ENCODE measurements around the gene ADGRG3.

The ADGRG3 gene

GRCh38 chr16:57707331-57707730 is 39.2 kb downstream of the ADGRG3 start:
- Histone ChIP-seq H3K4me1 (ENCODE audit: insufficient read depth, low read length) (no peaks in the 10 kb centered on the region), H3K36me3 (ENCODE audit: insufficient read depth, low read length) (no peaks in the 10 kb centered on the region), H3K27ac (ENCODE audit: low read length) (no peak overlapping the region), H3K4me3 (ENCODE audit: low read depth in 1 of 2, low read length in 2 of 2) (no peak overlapping the region), H3K9me3 (ENCODE audit: insufficient read depth, low read length, severe bottlenecking) (no peaks in the 10 kb centered on the region), H2AFZ (ENCODE audit: low read depth, low read length) (no peak overlapping the region), H4K20me1 (ENCODE audit: insufficient read depth, low read length) (no peaks in the 10 kb centered on the region), H3K9ac (ENCODE audit: low read depth, low read length) (no peak overlapping the region), H3K4me2 (ENCODE audit: insufficient read depth, low read length) (no peak overlapping the region), H3K27me3 (ENCODE audit: insufficient read depth, low read length, poor library complexity) (peaks cover 5% of the 10 kb centered on the region), H3K79me2 (ENCODE audit: insufficient read depth, low read length) (no peaks in the 10 kb centered on the region)
- no peak for TF ChIP-seq EZH2 (IDR thresholded peaks at IDR 0.05; ENCODE audit: borderline replicate concordance, low read depth, low read length, severe bottlenecking)
- no peak for TF ChIP-seq CTCF (IDR thresholded peaks at IDR 0.05; ENCODE audit: borderline replicate concordance, extremely low read depth, low read length, poor library complexity, severe bottlenecking)
- ATAC-seq (ENCODE audit: insufficient read depth, low read depth), result no peak
- no peak for DNase-seq

GRCh38 chr16:57708168-57708567 is 40.1 kb downstream of the ADGRG3 start:
- H3K4me3 ChIP-seq (ENCODE audit: low read depth in 1 of 2, low read length in 2 of 2), result no peak overlapping the region
- DNase-seq, result no peak
- no peaks in the 10 kb centered on the region for H3K9me3 ChIP-seq (ENCODE audit: insufficient read depth, low read length, severe bottlenecking)
- H3K4me1 ChIP-seq (ENCODE audit: insufficient read depth, low read length), result no peaks in the 10 kb centered on the region
- no peak overlapping the region for H2AFZ ChIP-seq (ENCODE audit: low read depth, low read length)
- no peaks in the 10 kb centered on the region for H3K36me3 ChIP-seq (ENCODE audit: insufficient read depth, low read length)
- H3K27ac ChIP-seq (ENCODE audit: low read length), result no peak overlapping the region
- H3K79me2 ChIP-seq (ENCODE audit: insufficient read depth, low read length), result no peaks in the 10 kb centered on the region
- TF ChIP-seq EZH2 (IDR thresholded peaks at IDR 0.05; ENCODE audit: borderline replicate concordance, low read depth, low read length, severe bottlenecking) (no peak), CTCF (IDR thresholded peaks at IDR 0.05; ENCODE audit: borderline replicate concordance, extremely low read depth, low read length, poor library complexity, severe bottlenecking) (no peak)
- no peaks in the 10 kb centered on the region for H4K20me1 ChIP-seq (ENCODE audit: insufficient read depth, low read length)
- H3K4me2 ChIP-seq (ENCODE audit: insufficient read depth, low read length), result no peak overlapping the region
- no peak overlapping the region for H3K9ac ChIP-seq (ENCODE audit: low read depth, low read length)
- peaks cover 5% of the 10 kb centered on the region for H3K27me3 ChIP-seq (ENCODE audit: insufficient read depth, low read length, poor library complexity)
- ATAC-seq (ENCODE audit: insufficient read depth, low read depth), result no peak

- H3K9ac ChIP-seq (ENCODE audit: low read depth, low read length), result no peak overlapping the region
- H3K4me2 ChIP-seq (ENCODE audit: insufficient read depth, low read length), result no peak overlapping the region
- ATAC-seq (ENCODE audit: insufficient read depth, low read depth) (no peak), DNase-seq (no peak)
- H2AFZ ChIP-seq (ENCODE audit: low read depth, low read length), result no peak overlapping the region
- TF ChIP-seq EZH2 (IDR thresholded peaks at IDR 0.05; ENCODE audit: borderline replicate concordance, low read depth, low read length, severe bottlenecking) (no peak), CTCF (IDR thresholded peaks at IDR 0.05; ENCODE audit: borderline replicate concordance, extremely low read depth, low read length, poor library complexity, severe bottlenecking) (no peak)
- no peaks in the 10 kb centered on the region for H3K79me2 ChIP-seq (ENCODE audit: insufficient read depth, low read length)
- no peaks in the 10 kb centered on the region for H3K9me3 ChIP-seq (ENCODE audit: insufficient read depth, low read length, severe bottlenecking)
- H3K27me3 ChIP-seq (ENCODE audit: insufficient read depth, low read length, poor library complexity), result peaks cover 12% of the 10 kb centered on the region
- H3K4me1 ChIP-seq (ENCODE audit: insufficient read depth, low read length), result no peaks in the 10 kb centered on the region
- no peaks in the 10 kb centered on the region for H3K36me3 ChIP-seq (ENCODE audit: insufficient read depth, low read length)
- no peaks in the 10 kb centered on the region for H4K20me1 ChIP-seq (ENCODE audit: insufficient read depth, low read length)
- no peak overlapping the region for H3K4me3 ChIP-seq (ENCODE audit: low read depth in 1 of 2, low read length in 2 of 2)
- no peak overlapping the region for H3K27ac ChIP-seq (ENCODE audit: low read length)
Measured at GRCh38 chr16:57709663-57710062, 41.6 kb downstream of the ADGRG3 start.

- H3K79me2 ChIP-seq (ENCODE audit: insufficient read depth, low read length), result no peaks in the 10 kb centered on the region
- no peak overlapping the region for H3K4me2 ChIP-seq (ENCODE audit: insufficient read depth, low read length)
- no peak overlapping the region for H3K4me3 ChIP-seq (ENCODE audit: low read depth in 1 of 2, low read length in 2 of 2)
- no peak overlapping the region for H3K9ac ChIP-seq (ENCODE audit: low read depth, low read length)
- no peak overlapping the region for H2AFZ ChIP-seq (ENCODE audit: low read depth, low read length)
- TF ChIP-seq EZH2 (IDR thresholded peaks at IDR 0.05; ENCODE audit: borderline replicate concordance, low read depth, low read length, severe bottlenecking) (no peak), CTCF (IDR thresholded peaks at IDR 0.05; ENCODE audit: borderline replicate concordance, extremely low read depth, low read length, poor library complexity, severe bottlenecking) (no peak)
- ATAC-seq (ENCODE audit: insufficient read depth, low read depth), result no peak
- H3K36me3 ChIP-seq (ENCODE audit: insufficient read depth, low read length), result no peaks in the 10 kb centered on the region
- no peaks in the 10 kb centered on the region for H3K4me1 ChIP-seq (ENCODE audit: insufficient read depth, low read length)
- no peaks in the 10 kb centered on the region for H3K9me3 ChIP-seq (ENCODE audit: insufficient read depth, low read length, severe bottlenecking)
- no peaks in the 10 kb centered on the region for H4K20me1 ChIP-seq (ENCODE audit: insufficient read depth, low read length)
- no peak overlapping the region for H3K27ac ChIP-seq (ENCODE audit: low read length)
- no peak for DNase-seq
- H3K27me3 ChIP-seq (ENCODE audit: insufficient read depth, low read length, poor library complexity), result peaks cover 19% of the 10 kb centered on the region
Measured at GRCh38 chr16:57711346-57711745, 43.2 kb downstream of the ADGRG3 start.
